NB4 (cell line): ENCODE measurements around the gene AKAP6.

Experiments
- DNase-seq: peaks from one replicate; pipeline ENCODE4 v3.0.0; 2010; ENCODE audit warnings: low read depth
- H3K4me3 ChIP-seq: one replicate; pipeline ENCODE4 v1.5.1; 2011; ENCODE audit warnings: mild to moderate bottlenecking, low read depth, low read length, moderate library complexity
- CTCF ChIP-seq: IDR thresholded peaks from one replicate; pipeline ENCODE4 v1.5.1; 2012; ENCODE audit warnings: low read depth, low read length
- MYC ChIP-seq: IDR thresholded peaks from 2 replicates; pipeline ENCODE4 v1.6.1; 2011; ENCODE audit warnings: low read depth, low read length
- POLR2A ChIP-seq: IDR thresholded peaks from 2 replicates; pipeline ENCODE4 v1.6.1; 2011; ENCODE audit warnings: mild to moderate bottlenecking; ENCODE audit not compliant: insufficient read length; ENCODE audit errors: extremely low read depth
- TF ChIP-seq, protein P1 (sequence below): IDR thresholded peaks from 2 replicates; pipeline ENCODE4 v1.6.1; 2011; ENCODE audit warnings: low read depth, low read length

AKAP6 gene

GRCh38 chr14:32692441-32692840 lies 363.3 kb downstream of the AKAP6 start:
- TF ChIP-seq, protein P1, sequence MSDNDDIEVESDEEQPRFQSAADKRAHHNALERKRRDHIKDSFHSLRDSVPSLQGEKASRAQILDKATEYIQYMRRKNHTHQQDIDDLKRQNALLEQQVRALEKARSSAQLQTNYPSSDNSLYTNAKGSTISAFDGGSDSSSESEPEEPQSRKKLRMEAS, result no peak
- no peak for TF ChIP-seq POLR2A
- no peak for TF ChIP-seq MYC
- no peak for TF ChIP-seq CTCF
- DNase-seq, result no peak
- H3K4me3 ChIP-seq, result no peak overlapping the region

GRCh38 chr14:32693114-32693513 lies 364.0 kb downstream of the AKAP6 start:
- no peak for DNase-seq
- TF ChIP-seq, protein P1, result no peak
- TF ChIP-seq MYC (no peak), CTCF (no peak), POLR2A (no peak)
- H3K4me3 ChIP-seq, result no peak overlapping the region

GRCh38 chr14:32694795-32695449 lies 365.8 kb downstream of the AKAP6 start:
- DNase-seq, result no peak
- TF ChIP-seq, protein P1, result no peak
- no peak for TF ChIP-seq POLR2A
- no peak for TF ChIP-seq MYC
- TF ChIP-seq CTCF, result no peak
- no peak overlapping the region for H3K4me3 ChIP-seq

GRCh38 chr14:32696325-32697091 lies 367.4 kb downstream of the AKAP6 start:
- no peak for TF ChIP-seq POLR2A
- TF ChIP-seq, protein P1, result no peak
- TF ChIP-seq CTCF, result no peak
- no peak for TF ChIP-seq MYC
- no peak overlapping the region for H3K4me3 ChIP-seq
- DNase-seq, result no peak

GRCh38 chr14:32697114-32697513 lies 368.0 kb downstream of the AKAP6 start:
- TF ChIP-seq MYC (no peak), CTCF (no peak), POLR2A (no peak)
- TF ChIP-seq, protein P1, result no peak
- DNase-seq, result no peak

More at GRCh38 chr14:32697114-32697513, 368.0 kb downstream of the AKAP6 start:
- no peak overlapping the region for H3K4me3 ChIP-seq
